ENCODE data around the gene RGS5.

Gene RGS5

GRCh38 chr1:163145435-163145834 lies 57.3 kb downstream of the RGS5 start:
- DNase-seq (ENCODE audit: low read depth in 3 of 3), result no peak

DNA sequence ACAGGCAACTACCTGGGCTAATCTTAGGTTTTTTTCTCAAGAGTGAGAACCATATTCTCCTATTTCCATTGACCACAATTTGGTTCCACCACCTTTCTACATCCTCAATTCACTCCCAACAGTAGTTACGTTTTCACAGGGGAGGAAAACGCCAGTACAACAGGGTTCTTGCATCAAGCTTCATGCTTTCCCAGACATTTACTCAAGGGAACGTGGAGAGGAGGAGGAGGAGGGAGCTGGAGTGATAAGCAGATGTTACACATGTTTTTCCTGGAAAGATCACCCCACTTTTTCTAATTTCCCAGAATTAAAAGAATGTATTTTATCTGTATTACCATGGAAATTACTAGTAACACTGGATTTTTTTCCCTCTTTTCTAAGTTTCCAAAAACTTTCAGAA lies 58.3 kb downstream of the RGS5 start:
- DNase-seq (ENCODE audit: low read depth in 3 of 3), result no peak

GRCh38 chr1:163142152-163142551 lies 60.6 kb downstream of the RGS5 start:
- no peak for DNase-seq (ENCODE audit: low read depth in 3 of 3)

GRCh38 chr1:163141556-163141955 lies 61.2 kb downstream of the RGS5 start:
- no peak for DNase-seq (ENCODE audit: low read depth in 3 of 3)

DNA sequence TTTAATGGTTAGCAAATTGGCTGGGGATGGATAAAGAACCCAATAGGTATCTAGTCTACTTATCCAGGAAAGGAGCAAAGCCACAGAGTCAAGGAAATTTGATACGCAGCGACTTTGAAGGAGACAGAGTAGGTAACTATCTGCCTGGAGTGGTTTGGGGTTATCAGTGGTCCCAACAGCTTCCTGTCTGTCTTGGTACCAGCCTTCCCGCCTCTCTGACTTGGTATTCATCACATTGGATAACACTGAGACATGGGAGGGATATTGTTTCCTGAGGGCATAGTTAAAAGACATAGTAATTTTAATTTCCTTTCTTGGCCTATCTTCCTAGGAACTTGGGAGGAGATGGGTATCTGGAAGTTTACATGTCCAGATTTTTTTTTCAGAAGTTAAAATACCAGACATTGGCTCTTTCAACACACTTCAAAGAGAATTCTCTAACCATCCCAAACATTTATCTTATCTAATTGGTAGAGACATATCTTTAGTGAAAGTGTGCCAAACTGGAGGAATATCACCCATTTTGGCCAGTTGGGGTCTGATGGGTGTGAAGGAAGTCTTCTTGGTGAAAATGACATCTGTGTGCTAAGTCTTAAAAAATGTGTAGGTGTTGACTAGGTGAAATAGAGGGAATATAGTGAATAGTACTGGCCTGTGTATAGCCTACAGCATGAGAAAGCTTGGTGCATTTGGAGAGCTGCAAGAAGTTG lies 65.0 kb downstream of the RGS5 start:
- DNase-seq (ENCODE audit: low read depth in 3 of 3), result no peak

DNA sequence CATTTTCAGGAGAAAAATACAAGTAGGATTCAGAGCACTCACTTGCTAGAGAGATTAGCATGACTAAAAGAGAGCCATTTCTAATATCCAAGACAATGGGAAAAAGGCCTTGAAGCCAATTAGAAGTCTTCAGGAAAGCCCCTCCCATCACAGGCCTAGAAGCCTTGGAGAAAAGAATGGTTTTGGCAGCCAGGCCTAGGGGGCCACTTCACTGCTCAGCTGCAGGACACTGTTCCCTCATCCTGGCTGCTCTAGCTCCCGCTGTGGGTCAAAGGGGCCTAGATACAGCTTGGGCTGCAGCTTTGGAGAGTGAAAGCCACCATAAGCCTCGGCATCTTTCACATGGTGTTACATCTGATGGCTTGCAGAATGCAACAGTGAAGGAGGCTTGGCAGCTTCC lies 70.7 kb downstream of the RGS5 start:
- no peak for DNase-seq (ENCODE audit: low read depth in 3 of 3)

- DNase-seq (ENCODE audit: low read depth in 3 of 3), result no peak
Measured at GRCh38 chr1:163130225-163130856, 72.4 kb downstream of the RGS5 start.

GRCh38 chr1:163128282-163128681 lies 74.4 kb downstream of the RGS5 start:
- DNase-seq (ENCODE audit: low read depth in 3 of 3), result no peak

DNA sequence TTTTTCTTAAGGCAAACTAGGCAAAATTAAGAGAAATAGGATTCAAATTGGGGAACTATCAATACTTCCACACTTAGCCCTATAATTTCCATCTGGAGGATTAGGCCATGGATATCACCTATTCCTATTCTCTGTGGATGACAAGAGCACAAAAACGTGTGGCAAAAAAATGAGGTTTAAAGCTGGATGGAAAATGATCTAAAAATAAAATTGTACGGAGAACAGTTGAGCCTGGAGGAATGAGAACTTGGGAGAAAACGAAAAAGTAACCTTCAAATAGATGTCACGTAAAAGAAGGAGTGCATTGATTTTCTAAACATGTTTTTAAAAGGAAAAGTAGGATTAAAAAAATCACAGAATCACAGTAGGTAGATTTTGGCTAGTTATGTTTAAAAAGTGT lies 77.9 kb downstream of the RGS5 start:
- no peak for DNase-seq (ENCODE audit: low read depth in 3 of 3)

DNA sequence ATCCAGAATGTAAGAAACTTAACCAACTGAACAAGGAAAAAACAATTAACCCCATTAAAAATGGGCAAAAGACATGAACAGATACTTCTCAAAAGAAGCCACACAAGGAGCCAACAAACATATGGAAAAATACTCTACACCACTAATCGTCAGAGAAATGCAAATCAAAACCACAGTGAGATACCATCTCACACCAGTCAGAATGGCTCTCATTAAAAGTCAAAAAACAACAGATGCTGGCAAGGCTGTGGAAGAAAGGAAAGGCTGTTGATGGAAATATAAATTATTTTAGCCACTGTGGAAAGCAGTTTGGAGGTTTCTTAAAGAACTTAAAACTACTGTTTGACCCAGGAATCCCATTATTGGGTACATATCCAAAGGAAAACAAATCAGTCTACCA lies 82.3 kb downstream of the RGS5 start:
- DNase-seq (ENCODE audit: low read depth in 3 of 3), result no peak

GRCh38 chr1:163119707-163120106 lies 83.0 kb downstream of the RGS5 start:
- no peak for DNase-seq (ENCODE audit: low read depth in 3 of 3)

DNA sequence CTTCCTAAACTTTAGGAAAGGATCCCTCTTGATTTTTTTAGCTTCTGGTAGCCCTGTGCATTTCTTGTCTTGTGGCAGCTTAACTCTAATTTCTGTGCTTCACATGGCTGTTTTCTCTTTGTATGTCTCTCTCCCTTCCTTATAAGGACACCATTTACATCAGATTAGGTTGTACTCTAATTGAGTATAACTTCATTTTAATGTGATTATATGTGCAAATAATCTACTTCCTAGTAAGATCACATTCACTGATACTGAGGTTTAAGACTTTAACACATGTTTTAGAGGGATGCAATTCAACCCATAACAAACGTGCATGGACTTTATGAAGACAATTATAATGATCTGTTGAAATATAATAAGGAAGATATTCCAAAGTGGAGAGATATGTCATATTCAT lies 86.8 kb downstream of the RGS5 start:
- DNase-seq (ENCODE audit: low read depth in 3 of 3), result no peak

- no peak for DNase-seq (ENCODE audit: low read depth in 3 of 3)
Measured at GRCh38 chr1:163107655-163108054, 95.1 kb downstream of the RGS5 start.

DNA sequence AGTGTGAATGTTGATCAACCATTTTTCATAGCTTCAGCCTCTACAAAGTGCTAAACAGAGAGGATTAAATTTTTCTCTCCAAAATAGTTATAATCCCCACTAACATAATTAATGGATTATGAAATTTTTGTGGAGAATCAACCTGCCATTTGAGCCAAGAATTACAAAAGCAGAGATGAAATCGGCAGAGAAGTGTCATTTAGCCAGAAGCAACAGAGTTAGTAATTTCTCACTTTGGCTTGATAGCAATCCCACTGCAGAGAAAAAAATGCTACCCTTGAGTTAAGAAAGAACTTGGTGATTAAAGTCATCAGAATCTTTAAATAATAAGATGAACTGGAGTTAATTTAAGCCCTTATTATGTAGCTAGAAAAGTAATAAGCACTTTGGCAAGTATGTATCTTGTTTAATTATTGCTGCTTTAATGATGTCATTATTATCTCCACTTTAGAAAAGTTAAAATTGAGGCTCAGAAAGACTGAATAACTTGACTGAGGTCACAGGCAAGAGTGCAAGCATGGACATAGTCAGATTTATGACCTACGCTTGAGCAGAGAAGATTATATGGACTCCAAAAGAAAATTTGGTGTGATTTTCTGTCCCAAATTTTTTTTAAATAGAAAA lies 96.2 kb downstream of the RGS5 start:
- DNase-seq (ENCODE audit: low read depth in 3 of 3), result no peak

DNA sequence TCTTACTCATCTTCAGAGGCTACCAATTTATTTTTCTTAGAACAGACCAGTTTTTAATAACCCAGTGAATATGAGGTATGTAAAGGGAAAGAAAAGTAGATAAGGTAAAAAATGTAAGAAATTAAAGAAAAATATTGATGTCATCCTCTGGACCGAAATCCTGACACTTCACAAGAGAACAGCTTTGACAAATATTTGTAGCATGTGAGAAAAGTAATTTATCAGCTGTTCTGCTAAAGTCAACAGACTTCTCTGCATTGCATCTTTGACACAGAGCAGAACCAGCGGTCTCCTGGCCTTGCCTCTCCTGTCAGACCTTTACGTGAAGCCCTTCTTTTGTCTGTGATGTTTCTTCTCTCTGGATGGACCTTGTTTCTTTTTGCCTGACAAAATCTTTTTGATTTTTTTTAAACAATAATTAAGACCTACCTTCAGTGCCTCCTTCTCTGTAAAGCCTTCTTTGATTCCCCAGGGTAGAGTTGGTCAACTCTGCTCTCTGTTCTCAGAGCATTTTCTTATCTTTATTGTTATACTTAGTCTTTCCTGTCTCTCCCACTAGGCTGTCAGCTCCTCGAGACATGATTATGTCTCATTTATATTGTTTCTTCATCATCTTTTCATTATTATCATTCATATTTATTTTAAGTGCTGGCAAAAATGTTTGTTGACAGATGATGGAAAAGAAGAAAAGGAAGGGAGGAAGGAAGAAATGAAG lies 98.2 kb downstream of the RGS5 start:
- DNase-seq (ENCODE audit: low read depth in 3 of 3), result no peak

DNA sequence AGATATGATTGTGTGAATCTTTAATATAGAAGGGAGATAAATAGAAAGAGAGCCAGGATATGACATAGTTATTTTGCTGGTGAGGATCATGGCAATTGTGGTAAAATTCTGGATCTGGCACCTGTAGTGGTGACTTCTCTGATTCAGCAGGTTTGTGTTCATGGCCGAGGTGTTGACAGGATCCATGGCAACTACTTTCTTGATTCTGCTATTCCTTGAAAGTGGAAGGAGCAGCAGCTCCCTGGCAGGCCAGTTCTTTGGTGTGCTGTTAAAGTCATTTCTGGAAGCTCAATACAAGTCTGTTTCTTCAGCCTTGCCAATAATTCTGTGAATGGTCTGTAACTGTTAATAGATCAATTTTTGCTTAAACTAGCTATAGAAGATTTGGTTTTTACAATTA lies 100.1 kb downstream of the RGS5 start:
- DNase-seq (ENCODE audit: low read depth in 3 of 3), result no peak

DNA sequence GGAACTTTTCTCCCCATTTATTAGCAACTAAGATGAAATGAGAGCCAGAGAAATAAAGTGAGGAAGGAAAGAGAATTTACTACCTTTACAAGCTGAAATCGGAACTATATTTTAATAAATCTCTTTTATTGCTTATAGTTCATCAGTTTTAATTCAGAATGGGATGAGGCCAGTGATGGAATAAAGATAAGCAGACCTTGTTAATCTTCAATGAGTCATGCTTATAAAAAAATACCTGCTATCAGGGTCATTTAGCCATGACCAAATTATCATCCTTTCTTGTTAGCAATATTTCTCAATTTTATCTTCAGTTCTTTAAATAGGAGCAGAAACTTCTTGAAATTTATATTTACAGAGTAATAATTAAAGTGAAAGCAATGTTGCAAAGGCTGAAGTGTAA lies 107.5 kb downstream of the RGS5 start:
- no peak for DNase-seq (ENCODE audit: low read depth in 3 of 3)

DNA sequence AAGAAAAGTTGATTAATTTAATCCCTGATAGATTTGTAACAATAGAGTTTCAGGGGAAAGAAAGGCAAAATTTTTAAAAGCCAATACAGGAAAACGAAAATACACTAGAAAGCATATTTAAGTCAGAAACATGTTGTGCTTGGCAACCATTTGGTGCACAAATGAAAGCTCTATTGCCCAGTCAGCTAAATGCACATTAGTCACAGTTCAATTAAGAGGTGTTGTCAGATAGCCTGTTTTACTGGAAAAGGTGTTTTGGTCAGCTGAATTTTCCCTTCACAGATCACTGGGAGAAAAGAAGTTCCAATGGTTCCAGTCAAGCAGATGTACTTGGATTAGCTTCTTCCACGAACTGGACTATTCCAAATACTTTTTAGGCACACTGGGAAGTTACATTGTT lies 108.1 kb downstream of the RGS5 start:
- no peak for DNase-seq (ENCODE audit: low read depth in 3 of 3)

DNA sequence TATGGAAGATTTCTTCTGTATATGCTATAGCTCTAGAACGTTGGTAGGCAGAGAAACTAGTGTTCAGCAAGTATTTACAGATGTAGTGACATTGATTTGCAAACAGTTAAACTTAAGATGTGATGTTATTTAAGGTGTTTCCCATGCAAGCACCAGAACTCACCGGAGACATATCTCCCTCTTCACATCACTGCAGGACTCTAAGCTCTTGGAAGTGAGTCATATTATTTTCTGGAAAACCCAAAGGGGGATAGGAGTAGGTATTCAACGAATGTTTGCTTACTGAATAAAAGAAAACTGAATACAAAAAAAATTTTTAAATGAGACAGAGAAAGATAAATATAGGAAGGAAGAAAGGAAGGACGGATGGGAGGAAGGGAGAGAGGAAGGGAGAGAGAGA lies 108.5 kb downstream of the RGS5 start:
- no peak for DNase-seq (ENCODE audit: low read depth in 3 of 3)

DNA sequence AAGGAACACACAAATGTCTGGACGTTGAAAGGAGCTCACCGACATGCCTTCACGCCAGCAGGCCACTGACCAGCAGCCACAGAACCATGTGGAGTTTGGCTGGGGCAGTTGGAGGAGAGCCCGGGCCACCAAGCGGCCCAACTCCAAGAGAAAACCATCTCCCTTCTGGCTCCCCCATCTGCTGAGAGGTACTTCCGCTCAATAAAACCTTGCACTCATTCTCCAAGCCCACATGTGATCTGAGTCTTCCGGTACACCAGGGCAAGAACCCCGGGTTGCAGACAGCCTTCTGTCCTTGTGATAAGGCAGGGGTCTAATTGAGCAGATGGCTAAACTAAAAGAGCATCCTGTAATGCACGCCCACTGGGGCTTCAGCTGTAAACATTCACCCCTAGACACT lies 109.1 kb downstream of the RGS5 start:
- DNase-seq (ENCODE audit: low read depth in 3 of 3), result no peak

GRCh38 chr1:163093169-163093568 lies 109.5 kb downstream of the RGS5 start:
- DNase-seq (ENCODE audit: low read depth in 3 of 3), result no peak
